Spleen (tissue), 11 donors: ENCODE results near the gene PPL. TPM values are rescaled to one million over a fixed set of nuclear protein-coding genes. Genes with fewer than 3 reads are reported as not detected.
A peak's percentile ranks its signal among the peaks of the same experiment; 100 is the strongest.

Source experiments
- DNase-seq: peaks from one replicate; pipeline ENCODE4 v3.0.0-alpha.2; 2020
- H3K27ac ChIP-seq, 8 donors: fragments of 200-600 bp; sonication (generic) in 7 of 8; 1 replicate in 4 of 8; 2 replicates in 4 of 8; pipeline versions ENCODE4 v1.5.0 to v1.8.0; 2016 to 2021; ENCODE audit warnings: inconsistent platforms in 4 of 8, mild to moderate bottlenecking in 4 of 8, moderate library complexity in 1 of 8
- H3K27me3 ChIP-seq, 7 donors: fragments of 200-600 bp; sonication (generic) in 6 of 7; replicated peaks in 1 of 7; 1 replicate in 4 of 7; 2 replicates in 3 of 7; pipeline versions ENCODE4 v1.5.0 to v1.8.0; 2016 to 2021; ENCODE audit warnings: inconsistent platforms in 3 of 7, mild to moderate bottlenecking in 1 of 7
- H3K36me3 ChIP-seq, 6 donors: fragments of 200-600 bp; sonication (generic) in 5 of 6; 1 replicate in 4 of 6; 2 replicates in 2 of 6; pipeline versions ENCODE4 v1.5.0 to v1.8.0; 2016 to 2021; ENCODE audit warnings: inconsistent platforms in 2 of 6
- H3K4me1 ChIP-seq, 6 donors: fragments of 200-600 bp; sonication (generic) in 5 of 6; 1 replicate in 3 of 6; 2 replicates in 3 of 6; pipeline versions ENCODE4 v1.5.0 to v1.8.0; 2016 to 2021; ENCODE audit warnings: inconsistent platforms in 3 of 6
- H3K4me3 ChIP-seq, 8 donors: fragments of 200-600 bp; sonication (generic) in 7 of 8; 1 replicate in 4 of 8; 2 replicates in 4 of 8; pipeline versions ENCODE4 v1.5.0 to v1.8.0; 2016 to 2021; ENCODE audit warnings: inconsistent platforms in 4 of 8, mild to moderate bottlenecking in 4 of 8, moderate library complexity in 2 of 8
- H3K9me3 ChIP-seq, 8 donors: fragments of 200-600 bp; sonication (generic) in 7 of 8; 1 replicate in 4 of 8; 2 replicates in 4 of 8; pipeline versions ENCODE4 v1.5.0 to v1.8.0; 2016 to 2021; ENCODE audit warnings: inconsistent platforms in 4 of 8
- POLR2A ChIP-seq, 3 donors: fragments of 450-650 bp; IDR thresholded peaks; one replicate each; pipeline ENCODE4 v1.5.1; 2017; ENCODE audit warnings: antibody characterized with exemption in 3 of 3, mild to moderate bottlenecking in 1 of 3
- POLR2AphosphoS5 ChIP-seq, 3 donors: sonication (generic); formaldehyde crosslinking; IDR thresholded peaks; one replicate each; pipeline ENCODE4 v1.5.1; 2017; ENCODE audit warnings: antibody characterized with exemption in 3 of 3
- WGBS, 5 donors: extraction: QIAGEN DNeasy Blood & Tissue Kit in 3 of 5; methylation state at CpG; one replicate each; pipeline versions ENCODE4 v1.1.5 to v1.1.7; 2013 to 2018; 5-methylcytosine and 5-hydroxymethylcytosine counted together
- intact Hi-C: fragments of 100-400 bp; cut with DNase I; formaldehyde crosslinking; loops from one replicate; pipeline ENCODE4 v1.15.0; 2023; ENCODE audit warnings: low total_unique reads
- polyA plus RNA-seq, 3 donors: library from polyadenylated mRNA; stranded (reverse); fragments of 200-250 nt; gene quantifications; one replicate each; pipeline ENCODE4 v1.2.1, GENCODE V29; 2013
- total RNA-seq, 7 donors: library from RNA; depleted of rRNA in 3 of 7; stranded (reverse); fragments of >200 nt in 3 of 7; fragmentation: NEBNext Ultra II Directional in 4 of 7; extraction: Animal tissue kit (Norgen Biotek cat#: 25700) in 4 of 7; gene quantifications; one replicate each; pipeline versions ENCODE4 v1.1.0 to v1.2.1, GENCODE V29; 2016 to 2021
- TF ChIP-seq, protein P1 (sequence below), 11 experiments: fragments of 200-600 bp in 7 of 11; fragments of 450-650 bp in 4 of 11; sonication (generic) in 4 of 11; IDR thresholded peaks in 8 of 11; conservative IDR thresholded peaks in 3 of 11; 1 replicate in 7 of 11; 2 replicates in 4 of 11; pipeline versions ENCODE4 v1.4.0 to v1.8.0; 2016 to 2021; ENCODE audit warnings: antibody characterized with exemption in 11 of 11, inconsistent platforms in 4 of 11, mild to moderate bottlenecking in 1 of 11
- donor health status: healthy with polysubstance abuse.
- donor health status: DM: no; HTN: no; CAD: no; lungs with moderate emphysema.
- donor health status: DM: no; HTN: no; CAD: no.
- donor health status: Bipolar disorder and iron deficiency.
- donor health status: healthy.
- donor health status: DM: no; HTN: no; CAD: no.
- donor health status: DM: yes; HTN: yes; CAD: no.

The PPL gene
- total and polyA plus RNA-seq, 10 donors: 0.11 to 0.77 (median 0.20) TPM; not detected in 3

DNA sequence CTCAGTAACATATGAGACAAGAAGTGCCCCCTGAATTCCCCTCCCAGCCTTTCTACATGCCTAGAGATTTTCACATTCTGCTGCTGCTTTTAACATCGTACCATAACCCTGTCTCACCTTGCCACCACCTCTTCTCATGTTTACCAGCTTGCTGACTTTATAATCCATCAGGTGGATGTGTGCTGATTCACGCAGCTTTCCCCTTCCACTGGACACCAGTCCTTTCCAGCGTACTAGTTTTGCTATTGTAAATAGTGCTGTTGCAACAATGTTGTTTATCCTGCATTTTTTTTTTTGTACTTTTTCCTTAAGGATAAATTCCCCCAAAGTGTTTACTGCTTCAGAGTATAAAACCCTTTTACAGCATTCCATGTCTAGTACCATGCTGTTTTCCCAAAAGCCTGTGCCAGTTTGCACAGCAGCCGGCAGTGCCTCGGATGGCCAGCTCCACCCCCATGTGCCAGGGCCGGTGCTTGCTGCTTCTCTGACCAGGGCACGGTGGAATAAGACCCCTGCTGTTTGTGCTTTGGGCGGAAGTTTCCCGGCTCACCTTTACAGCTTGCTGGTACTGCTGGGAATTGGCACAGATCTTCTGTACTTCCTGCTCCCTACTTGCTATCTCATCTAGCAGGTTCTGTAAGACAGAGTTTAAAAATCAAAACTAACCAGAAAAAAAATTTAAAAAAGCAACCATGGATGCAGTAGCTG is 48.4 kb downstream of the PPL start:
- TF ChIP-seq, protein P1, sequence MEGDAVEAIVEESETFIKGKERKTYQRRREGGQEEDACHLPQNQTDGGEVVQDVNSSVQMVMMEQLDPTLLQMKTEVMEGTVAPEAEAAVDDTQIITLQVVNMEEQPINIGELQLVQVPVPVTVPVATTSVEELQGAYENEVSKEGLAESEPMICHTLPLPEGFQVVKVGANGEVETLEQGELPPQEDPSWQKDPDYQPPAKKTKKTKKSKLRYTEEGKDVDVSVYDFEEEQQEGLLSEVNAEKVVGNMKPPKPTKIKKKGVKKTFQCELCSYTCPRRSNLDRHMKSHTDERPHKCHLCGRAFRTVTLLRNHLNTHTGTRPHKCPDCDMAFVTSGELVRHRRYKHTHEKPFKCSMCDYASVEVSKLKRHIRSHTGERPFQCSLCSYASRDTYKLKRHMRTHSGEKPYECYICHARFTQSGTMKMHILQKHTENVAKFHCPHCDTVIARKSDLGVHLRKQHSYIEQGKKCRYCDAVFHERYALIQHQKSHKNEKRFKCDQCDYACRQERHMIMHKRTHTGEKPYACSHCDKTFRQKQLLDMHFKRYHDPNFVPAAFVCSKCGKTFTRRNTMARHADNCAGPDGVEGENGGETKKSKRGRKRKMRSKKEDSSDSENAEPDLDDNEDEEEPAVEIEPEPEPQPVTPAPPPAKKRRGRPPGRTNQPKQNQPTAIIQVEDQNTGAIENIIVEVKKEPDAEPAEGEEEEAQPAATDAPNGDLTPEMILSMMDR (IDR thresholded peaks at IDR 0.05 in 8 of 11, conservative IDR thresholded peaks at IDR 0.05 in 3 of 11): no peak
- TF ChIP-seq POLR2AphosphoS5 (IDR thresholded peaks at IDR 0.05): no peak
- no peak for TF ChIP-seq POLR2A (IDR thresholded peaks at IDR 0.05)
- intact Hi-C loops: no loop called here
- Histone ChIP-seq H3K9me3 (no peaks in the 10 kb centered on the region), H3K27me3 (no peaks in the 10 kb centered on the region), H3K27ac (no peak overlapping the region), H3K4me1 (peaks cover 0 to 18% (median 0%) of the 10 kb centered on the region in 6 donors), H3K4me3 (no peak overlapping the region), H3K36me3 (peaks cover 4 to 72% (median 35%) of the 10 kb centered on the region in 6 donors)
- whole genome bisulfite sequencing, 5 donors: 87 to 91% (median 90%) methylated on average over 9 of the region's 9 CpGs
- DNase-seq: no peak

DNA sequence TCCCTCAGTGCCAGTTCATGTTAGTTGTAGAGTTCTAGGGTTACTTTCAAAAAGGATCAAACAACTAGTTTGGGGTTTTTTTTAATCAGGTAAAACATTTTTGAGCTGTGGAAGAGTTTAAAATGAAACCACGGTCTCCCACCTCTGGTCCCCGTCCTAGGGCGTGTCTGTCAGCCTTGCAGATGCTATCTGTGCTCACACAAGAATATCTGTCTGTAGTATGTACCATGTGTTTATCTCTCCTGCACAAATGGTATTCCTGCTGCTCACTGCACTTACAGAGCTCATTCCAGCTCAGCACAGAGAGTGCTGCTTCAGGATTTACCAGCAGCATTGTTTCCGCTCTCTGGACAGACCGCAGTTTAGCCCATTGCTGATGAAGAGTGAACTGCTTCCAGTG is 50.8 kb downstream of the PPL start:
- no peak for TF ChIP-seq POLR2A (IDR thresholded peaks at IDR 0.05)
- no peak overlapping the region for H3K4me3 ChIP-seq
- intact Hi-C loops: no loop called here
- peaks cover 4 to 96% (median 58%) of the 10 kb centered on the region in 6 donors for H3K36me3 ChIP-seq
- no peak for DNase-seq
- 85 to 97% (median 94%) methylated on average over 5 of the region's 5 CpGs for WGBS, 5 donors
- no peaks in the 10 kb centered on the region for H3K9me3 ChIP-seq
- no peak overlapping the region for H3K27ac ChIP-seq
- H3K27me3 ChIP-seq: no peaks in the 10 kb centered on the region
- H3K4me1 ChIP-seq: peaks cover 0 to 13% (median 0%) of the 10 kb centered on the region in 6 donors

DNA sequence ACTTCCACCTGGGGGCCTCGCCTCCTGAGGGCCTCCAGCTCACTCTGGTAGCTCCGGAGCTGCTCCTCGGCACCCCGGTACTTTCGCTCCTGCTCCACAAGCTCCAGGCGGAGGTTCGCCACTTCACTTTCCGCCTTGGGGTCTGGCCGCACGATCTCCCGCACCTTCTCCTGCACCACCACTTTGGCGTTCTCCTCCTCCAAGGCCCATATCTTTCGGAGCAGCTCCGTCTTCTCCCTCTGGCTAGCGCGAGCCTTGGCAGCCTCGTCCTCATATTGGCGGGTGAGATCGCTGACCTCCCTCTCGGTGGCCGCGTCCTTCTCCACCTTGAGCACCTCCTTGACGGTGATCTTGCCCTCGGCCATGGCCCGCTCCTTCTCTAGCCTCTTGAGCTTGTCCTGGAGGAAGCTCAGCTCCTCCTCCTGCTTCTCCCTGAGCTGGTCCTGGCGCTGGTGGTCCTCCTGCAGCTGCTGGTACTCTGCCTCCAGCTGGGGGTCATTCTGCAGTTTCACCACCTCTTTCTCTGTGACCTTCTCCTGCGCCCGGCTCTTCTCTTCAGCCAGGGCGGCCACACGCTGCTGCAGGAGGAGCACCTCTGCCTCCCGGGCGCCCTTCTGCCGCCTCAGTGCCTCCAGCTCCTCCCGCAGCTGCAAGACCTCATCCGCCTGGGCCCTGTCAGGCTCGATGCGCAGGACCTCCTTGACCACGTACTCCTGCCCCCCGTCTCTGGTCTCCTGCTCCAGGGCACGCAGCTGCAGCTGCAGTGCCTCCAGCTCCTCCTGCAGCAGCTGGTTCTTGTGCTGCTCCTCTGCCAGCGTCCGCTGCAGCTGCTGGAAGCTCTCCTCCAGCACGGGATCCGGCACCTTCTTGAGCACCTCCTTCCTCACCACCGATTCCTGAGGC is 51.7 kb downstream of the PPL start:
- H3K27ac ChIP-seq: no peak overlapping the region
- no peak overlapping the region for H3K4me3 ChIP-seq
- 91 to 96% (median 93%) methylated on average over 44 to 45 of the region's 45 CpGs for WGBS, 5 donors
- H3K27me3 ChIP-seq: no peaks in the 10 kb centered on the region
- TF ChIP-seq POLR2AphosphoS5 (IDR thresholded peaks at IDR 0.05) (peak in 1 of 3 donors; percentile 24), POLR2A (IDR thresholded peaks at IDR 0.05) (no peak)
- TF ChIP-seq, protein P1 (IDR thresholded peaks at IDR 0.05 in 8 of 11, conservative IDR thresholded peaks at IDR 0.05 in 3 of 11): no peak
- H3K4me1 ChIP-seq: peaks cover 0 to 13% (median 0%) of the 10 kb centered on the region in 6 donors
- DNase-seq: no peak
- peaks cover 4 to 96% (median 66%) of the 10 kb centered on the region in 6 donors for H3K36me3 ChIP-seq
- intact Hi-C loops: no loop called here
- no peaks in the 10 kb centered on the region for H3K9me3 ChIP-seq

DNA sequence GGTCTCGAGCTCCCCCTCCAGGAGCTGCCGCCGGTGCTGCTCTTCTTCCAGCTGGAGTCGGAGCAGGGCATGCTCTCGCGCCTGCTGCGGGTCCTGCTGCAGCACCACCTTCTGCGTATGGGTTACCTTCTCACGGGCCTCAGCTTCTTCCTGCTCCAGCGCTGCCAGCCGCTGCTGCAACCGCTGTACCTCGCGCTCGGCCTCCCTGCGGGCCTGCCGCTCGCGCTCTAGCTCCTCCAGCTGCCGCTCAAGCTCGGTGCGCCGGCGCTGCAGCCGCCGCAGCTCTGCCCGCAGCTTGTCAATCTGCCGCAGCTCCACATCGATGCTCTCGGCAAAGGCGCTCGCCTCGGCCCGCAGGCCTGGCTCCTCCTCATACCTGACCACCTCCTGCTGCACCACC is 52.7 kb downstream of the PPL start:
- Histone ChIP-seq H3K4me1 (peaks cover 0 to 13% (median 0%) of the 10 kb centered on the region in 6 donors), H3K36me3 (peaks cover 4 to 96% (median 77%) of the 10 kb centered on the region in 6 donors), H3K4me3 (no peak overlapping the region), H3K27me3 (no peaks in the 10 kb centered on the region), H3K9me3 (no peaks in the 10 kb centered on the region), H3K27ac (no peak overlapping the region)
- TF ChIP-seq, protein P1 (IDR thresholded peaks at IDR 0.05 in 8 of 11, conservative IDR thresholded peaks at IDR 0.05 in 3 of 11): no peak
- peak in 2 of 3 donors; percentile 5 to 34 for TF ChIP-seq POLR2AphosphoS5 (IDR thresholded peaks at IDR 0.05)
- no peak for DNase-seq
- intact Hi-C loops: no loop called here
- 95 to 97% (median 96%) methylated on average over 34 of the region's 34 CpGs for WGBS, 5 donors
